SU-DHL-6 (cell line): ENCODE measurements around the gene DDX51.
A peak's percentile ranks its signal among the peaks of the same experiment; 100 is the strongest.

Experiments used
- H2AFZ ChIP-seq: fragments of 200-600 bp; sonication (generic); 2 replicates; pipeline ENCODE4 v1.6.1; 2014; ENCODE audit warnings: low read depth, mild to moderate bottlenecking, moderate library complexity, mixed read lengths, antibody characterized with exemption, low read length; ENCODE audit not compliant: severe bottlenecking
- H3F3A ChIP-seq: fragments of 200-600 bp; shearing (Covaris generic); 2 replicates; pipeline ENCODE4 v1.6.0; 2016; ENCODE audit warnings: antibody characterized with exemption, mild to moderate bottlenecking; ENCODE audit not compliant: insufficient read depth
- H3K27ac ChIP-seq: fragments of 200-600 bp; sonication (generic); 2 replicates; pipeline ENCODE4 v1.5.1; 2016; ENCODE audit warnings: low read depth, mild to moderate bottlenecking, low read length, moderate library complexity, mixed read lengths
- H3K27me3 ChIP-seq: fragments of 200-600 bp; sonication (generic), shearing (Covaris generic); 2 replicates; pipeline ENCODE4 v1.6.0; 2014; ENCODE audit warnings: mild to moderate bottlenecking, low read length
- H3K36me3 ChIP-seq: fragments of 200-600 bp; sonication (generic); 2 replicates; pipeline ENCODE4 v1.6.1; 2014; ENCODE audit warnings: mild to moderate bottlenecking, low read length, mixed read lengths
- H3K4me2 ChIP-seq: fragments of 300-600, 200-600 bp; shearing (Covaris generic), sonication (generic); 2 replicates; pipeline ENCODE4 v1.6.0; 2014; ENCODE audit warnings: low read length, low read depth, mild to moderate bottlenecking; ENCODE audit not compliant: poor library complexity, severe bottlenecking
- H3K4me3 ChIP-seq: fragments of 200-600 bp; sonication (generic); 2 replicates; pipeline ENCODE4 v1.5.1; 2014; ENCODE audit warnings: antibody characterized with exemption, low read length, mild to moderate bottlenecking, mixed read lengths; ENCODE audit not compliant: insufficient read depth, poor library complexity, severe bottlenecking
- H3K79me2 ChIP-seq: fragments of 200-600 bp; sonication (generic); 2 replicates; pipeline ENCODE4 v1.6.1; 2014; ENCODE audit warnings: mild to moderate bottlenecking, low read length, moderate library complexity; ENCODE audit not compliant: insufficient read depth
- H3K9ac ChIP-seq: fragments of 200-600 bp; sonication (generic); 2 replicates; pipeline ENCODE4 v1.7.0; 2014; ENCODE audit warnings: mild to moderate bottlenecking, low read length
- H3K9me2 ChIP-seq: fragments of 200-600 bp; sonication (generic); replicated peaks from 2 replicates; pipeline ENCODE4 v1.6.1; 2014; ENCODE audit warnings: low read length; ENCODE audit not compliant: insufficient read depth
- H3K9me3 ChIP-seq: fragments of 200-600 bp; sonication (generic); 2 replicates; pipeline ENCODE4 v1.6.1; 2014; ENCODE audit warnings: low read length, mixed read lengths; ENCODE audit not compliant: insufficient read depth
- H4K20me1 ChIP-seq: fragments of 200-600 bp; sonication (generic); 2 replicates; pipeline ENCODE4 v1.6.1; 2014; ENCODE audit warnings: low read depth, mild to moderate bottlenecking, antibody characterized with exemption, low read length, moderate library complexity, mixed read lengths
- EZH2phosphoT487 ChIP-seq: fragments of 200-600 bp; sonication (generic), shearing (Covaris generic); conservative IDR thresholded peaks from 2 replicates; pipeline ENCODE4 v1.6.1; 2018; ENCODE audit warnings: mild to moderate bottlenecking, antibody characterized with exemption, low read length, moderate library complexity, mixed read lengths
- TF ChIP-seq, protein P1 (sequence below): fragments of 200-600 bp; sonication (generic); IDR thresholded peaks from one replicate; pipeline ENCODE4 v1.5.1; 2017; ENCODE audit warnings: antibody characterized with exemption, mild to moderate bottlenecking, low read length, moderate library complexity; ENCODE audit not compliant: insufficient read depth, poor library complexity, severe bottlenecking

Gene DDX51

DNA sequence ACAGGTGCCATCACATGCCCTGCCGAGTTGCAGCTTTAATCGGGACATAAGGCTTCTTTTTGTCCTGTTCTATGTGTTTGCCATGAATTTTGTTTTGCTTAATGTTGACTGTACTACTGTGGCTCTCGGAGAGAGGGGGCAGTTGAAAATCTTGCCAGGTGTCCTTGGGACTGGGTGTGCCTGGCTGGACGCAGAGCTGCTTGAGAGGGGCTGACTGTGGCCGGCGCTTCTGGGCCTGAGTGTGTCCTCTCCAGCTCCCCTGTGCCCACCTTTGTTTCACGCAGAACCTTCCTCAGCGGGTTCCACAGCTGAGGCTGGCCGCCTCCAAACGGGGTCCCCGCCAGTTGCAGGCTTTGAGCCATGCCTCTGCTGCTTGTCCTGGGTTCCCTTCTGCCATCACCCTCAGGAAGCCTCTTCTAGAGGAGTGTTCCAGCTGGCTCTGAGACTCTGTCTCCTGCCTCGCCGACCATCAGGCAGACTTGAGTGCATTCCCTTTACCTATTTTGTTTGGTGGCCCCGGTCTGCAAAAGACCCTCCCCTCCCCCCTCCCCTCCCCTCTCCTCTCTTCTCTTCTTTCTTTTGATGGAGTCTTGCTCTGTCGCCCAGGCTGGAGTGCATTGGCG is 49.7 kb downstream of the DDX51 start:
- TF ChIP-seq, protein P1, sequence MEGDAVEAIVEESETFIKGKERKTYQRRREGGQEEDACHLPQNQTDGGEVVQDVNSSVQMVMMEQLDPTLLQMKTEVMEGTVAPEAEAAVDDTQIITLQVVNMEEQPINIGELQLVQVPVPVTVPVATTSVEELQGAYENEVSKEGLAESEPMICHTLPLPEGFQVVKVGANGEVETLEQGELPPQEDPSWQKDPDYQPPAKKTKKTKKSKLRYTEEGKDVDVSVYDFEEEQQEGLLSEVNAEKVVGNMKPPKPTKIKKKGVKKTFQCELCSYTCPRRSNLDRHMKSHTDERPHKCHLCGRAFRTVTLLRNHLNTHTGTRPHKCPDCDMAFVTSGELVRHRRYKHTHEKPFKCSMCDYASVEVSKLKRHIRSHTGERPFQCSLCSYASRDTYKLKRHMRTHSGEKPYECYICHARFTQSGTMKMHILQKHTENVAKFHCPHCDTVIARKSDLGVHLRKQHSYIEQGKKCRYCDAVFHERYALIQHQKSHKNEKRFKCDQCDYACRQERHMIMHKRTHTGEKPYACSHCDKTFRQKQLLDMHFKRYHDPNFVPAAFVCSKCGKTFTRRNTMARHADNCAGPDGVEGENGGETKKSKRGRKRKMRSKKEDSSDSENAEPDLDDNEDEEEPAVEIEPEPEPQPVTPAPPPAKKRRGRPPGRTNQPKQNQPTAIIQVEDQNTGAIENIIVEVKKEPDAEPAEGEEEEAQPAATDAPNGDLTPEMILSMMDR = no peak
- TF ChIP-seq EZH2phosphoT487 = no peak
- peaks cover 5% of the 10 kb centered on the region; the same call in 1 of the 2 replicates for H3F3A ChIP-seq
- H3K27ac ChIP-seq = no peak overlapping the region
- H3K79me2 ChIP-seq = peaks cover 57% of the 10 kb centered on the region
- H3K9ac ChIP-seq = no peak overlapping the region
- no peak overlapping the region for H3K4me2 ChIP-seq
- H3K36me3 ChIP-seq = peaks cover 11% of the 10 kb centered on the region; the same call in 1 of the 2 replicates
- no peaks in the 10 kb centered on the region for H3K27me3 ChIP-seq
- no peaks in the 10 kb centered on the region for H3K9me2 ChIP-seq
- no peaks in the 10 kb centered on the region for H4K20me1 ChIP-seq
- H3K9me3 ChIP-seq = no peaks in the 10 kb centered on the region
- H2AFZ ChIP-seq = no peak overlapping the region
- H3K4me3 ChIP-seq = no peak overlapping the region

DNA sequence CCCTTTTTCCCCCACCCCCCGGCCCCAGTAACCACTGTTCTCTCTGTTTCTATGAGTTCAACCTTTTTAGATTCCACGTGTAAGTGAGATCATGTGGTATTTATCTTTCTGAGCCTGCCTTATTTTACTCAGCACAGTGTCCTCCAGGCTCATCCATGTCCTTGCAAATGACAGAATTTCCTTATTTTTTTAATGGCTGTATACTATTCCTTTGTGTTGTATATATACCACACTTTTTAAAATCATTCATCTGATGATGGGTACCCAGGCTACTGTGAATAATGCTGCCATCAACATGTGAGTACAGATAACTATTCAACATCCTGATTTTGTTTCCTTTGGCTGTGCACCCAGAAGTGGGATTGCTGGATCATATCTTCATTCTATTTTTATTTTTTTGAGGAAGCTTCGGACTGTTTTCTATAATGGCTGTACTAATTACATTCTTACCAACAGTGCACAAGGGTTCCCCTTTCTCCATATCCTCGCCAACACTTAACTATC is 54.7 kb downstream of the DDX51 start:
- TF ChIP-seq, protein P1 = no peak
- no peak for TF ChIP-seq EZH2phosphoT487
- Histone ChIP-seq H3F3A (peaks cover 10% of the 10 kb centered on the region), H3K27ac (peak overlapping the region; percentile 26; the same call in 1 of the 2 replicates)

More for the DNA sequence above, 54.7 kb downstream of the DDX51 start:
- Histone ChIP-seq H3K4me3 (no peak overlapping the region), H3K4me2 (no peak overlapping the region), H3K36me3 (peaks cover 11% of the 10 kb centered on the region; the same call in 1 of the 2 replicates), H3K9me2 (no peaks in the 10 kb centered on the region), H2AFZ (no peak overlapping the region), H3K9me3 (no peaks in the 10 kb centered on the region), H4K20me1 (no peaks in the 10 kb centered on the region), H3K27me3 (no peaks in the 10 kb centered on the region), H3K79me2 (peaks cover 65% of the 10 kb centered on the region), H3K9ac (no peak overlapping the region)
